AG08396 (cell line): ENCODE results near the gene ACSM4.
"Not testable (repeated sequence)": the region's sequence is repeated elsewhere in the genome, so short reads cannot be mapped to it uniquely, and the experiment has no call there.

Experiments
- DNase-seq: peaks from one replicate; pipeline ENCODE4 v3.0.0; 2012; ENCODE audit warnings: low spot score, mixed read lengths

The ACSM4 gene, protein sequence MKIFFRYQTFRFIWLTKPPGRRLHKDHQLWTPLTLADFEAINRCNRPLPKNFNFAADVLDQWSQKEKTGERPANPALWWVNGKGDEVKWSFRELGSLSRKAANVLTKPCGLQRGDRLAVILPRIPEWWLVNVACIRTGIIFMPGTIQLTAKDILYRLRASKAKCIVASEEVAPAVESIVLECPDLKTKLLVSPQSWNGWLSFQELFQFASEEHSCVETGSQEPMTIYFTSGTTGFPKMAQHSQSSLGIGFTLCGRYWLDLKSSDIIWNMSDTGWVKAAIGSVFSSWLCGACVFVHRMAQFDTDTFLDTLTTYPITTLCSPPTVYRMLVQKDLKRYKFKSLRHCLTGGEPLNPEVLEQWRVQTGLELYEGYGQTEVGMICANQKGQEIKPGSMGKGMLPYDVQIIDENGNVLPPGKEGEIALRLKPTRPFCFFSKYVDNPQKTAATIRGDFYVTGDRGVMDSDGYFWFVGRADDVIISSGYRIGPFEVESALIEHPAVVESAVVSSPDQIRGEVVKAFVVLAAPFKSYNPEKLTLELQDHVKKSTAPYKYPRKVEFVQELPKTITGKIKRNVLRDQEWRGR

DNA sequence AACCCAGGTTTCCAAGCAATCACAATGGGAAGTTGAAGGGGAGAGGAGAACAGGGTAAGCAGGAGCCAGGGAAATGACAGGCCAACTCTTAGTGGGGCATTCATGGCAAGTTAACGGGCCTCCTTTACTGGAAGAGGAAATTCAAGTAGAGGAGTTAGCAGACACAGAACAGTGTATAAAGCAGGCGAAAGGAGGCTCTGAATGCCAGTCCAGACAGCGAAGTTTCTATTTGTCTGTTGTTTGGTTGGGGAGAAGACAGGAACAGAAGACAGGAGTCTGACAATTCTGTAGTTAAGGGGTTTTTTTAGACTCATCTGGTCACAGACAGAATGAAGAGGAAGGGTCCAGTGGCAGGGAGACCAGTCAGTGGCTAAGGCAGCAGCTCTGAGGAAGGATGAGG is at the start of gene ACSM4:
Gene ACSM4, plus strand, starts transcription at position 301 of the 400 bp plus-strand sequence. CDS start 260 bp downstream, outside the sequence.
- DNase-seq = no peak

DNA sequence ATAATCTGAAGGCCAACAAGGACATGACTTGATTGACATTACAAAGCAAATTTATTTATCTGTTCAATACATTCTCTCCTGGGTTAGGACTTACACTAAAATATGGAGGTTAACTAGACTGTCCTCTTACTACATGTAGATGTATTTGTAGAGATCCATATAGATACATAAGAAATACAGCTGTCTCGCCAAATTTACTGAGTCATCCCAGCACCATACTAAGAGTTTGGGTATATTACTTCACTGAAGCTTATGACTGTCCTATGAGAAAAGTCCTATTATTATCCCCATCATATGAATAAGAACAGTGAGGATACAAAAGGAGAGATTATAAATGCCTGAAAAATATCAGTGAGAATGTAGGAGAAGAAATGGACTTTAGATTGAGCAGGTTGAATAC is 44.8 kb upstream of the ACSM4 start:
- no peak for DNase-seq

DNA sequence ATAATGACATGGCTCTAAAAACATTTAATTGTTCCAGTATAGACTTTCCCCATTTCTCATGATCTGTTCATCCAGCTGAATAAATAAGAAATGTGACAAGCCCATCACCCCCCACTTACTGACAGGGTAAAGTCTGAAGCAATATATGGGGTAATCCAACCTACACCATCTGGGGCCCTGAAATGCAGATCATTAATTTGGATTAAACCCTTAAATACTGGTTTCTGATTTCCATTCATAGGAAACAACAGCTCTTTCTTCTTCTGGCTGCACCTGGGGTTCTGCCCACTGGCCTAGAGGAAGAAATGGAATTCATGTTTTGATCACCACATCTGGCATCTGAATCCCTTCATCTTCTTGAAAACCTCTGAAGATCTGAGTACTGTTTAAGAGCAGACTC is 39.3 kb upstream of the ACSM4 start:
- no peak for DNase-seq

DNA sequence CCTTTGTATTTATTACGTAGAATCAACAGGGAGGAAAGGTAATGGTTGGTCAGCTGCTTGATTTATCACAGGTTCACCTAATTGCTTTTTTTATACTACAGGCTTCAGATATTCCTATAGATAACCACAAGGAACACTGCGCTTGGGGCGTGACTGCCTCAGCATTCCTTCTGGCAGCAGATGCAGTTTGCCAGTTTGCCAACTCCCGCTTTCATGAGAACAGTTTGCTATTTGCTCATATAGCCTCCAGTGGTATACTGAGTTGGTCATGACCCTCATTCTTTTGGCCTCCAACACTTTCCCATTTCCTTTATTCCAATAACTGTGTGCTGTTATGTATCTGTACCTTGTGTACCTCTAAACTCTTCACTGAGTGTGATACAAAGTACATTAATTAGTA is 38.6 kb upstream of the ACSM4 start:
- DNase-seq = no peak

DNA sequence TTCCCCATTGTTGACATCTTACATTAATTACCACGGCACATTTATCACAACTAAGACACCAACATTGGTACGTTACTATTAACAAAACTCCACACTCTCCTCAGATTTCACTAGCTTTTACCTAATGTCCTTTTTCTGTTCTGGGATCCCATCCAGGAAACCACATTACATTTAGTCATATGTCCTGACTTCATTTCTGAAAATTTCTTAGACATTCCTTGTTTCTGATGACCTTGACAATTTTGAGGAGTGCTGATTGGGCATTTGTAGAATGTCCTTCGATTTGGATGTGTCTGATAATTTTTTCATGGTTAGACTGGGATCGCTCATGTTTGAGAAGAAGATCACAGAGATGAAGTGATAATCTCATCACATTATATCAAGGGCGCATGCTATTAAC is 34.6 kb upstream of the ACSM4 start:
- no peak for DNase-seq

DNA sequence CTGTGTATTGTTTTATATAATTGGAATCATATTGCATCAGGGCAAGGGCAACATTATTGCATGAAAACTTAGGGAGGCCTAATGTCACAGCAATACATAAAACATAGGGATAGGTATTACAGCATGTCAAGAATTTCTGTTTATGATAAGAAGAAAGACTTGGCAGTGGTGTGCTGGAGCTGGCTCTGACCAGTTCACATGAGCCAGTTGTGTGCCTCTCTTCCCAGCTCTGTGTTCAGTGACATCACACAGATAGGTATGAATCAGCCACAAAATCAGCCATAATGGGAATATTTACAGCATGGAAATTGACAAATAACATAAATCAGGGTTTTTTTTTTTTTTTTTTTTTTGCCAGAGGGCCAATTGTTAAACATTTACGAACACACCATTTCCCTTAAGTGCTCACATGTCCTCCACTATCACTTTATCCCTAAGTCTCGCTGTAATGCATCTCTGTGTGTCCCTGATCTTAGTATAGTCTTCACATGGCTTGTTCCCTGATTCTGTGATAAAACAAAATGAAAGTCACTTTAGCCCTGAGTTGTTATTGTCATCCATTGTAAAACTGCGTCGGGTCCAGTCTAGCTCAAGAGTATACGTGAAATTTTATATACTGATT is 31.9 kb upstream of the ACSM4 start:
- no peak for DNase-seq

DNA sequence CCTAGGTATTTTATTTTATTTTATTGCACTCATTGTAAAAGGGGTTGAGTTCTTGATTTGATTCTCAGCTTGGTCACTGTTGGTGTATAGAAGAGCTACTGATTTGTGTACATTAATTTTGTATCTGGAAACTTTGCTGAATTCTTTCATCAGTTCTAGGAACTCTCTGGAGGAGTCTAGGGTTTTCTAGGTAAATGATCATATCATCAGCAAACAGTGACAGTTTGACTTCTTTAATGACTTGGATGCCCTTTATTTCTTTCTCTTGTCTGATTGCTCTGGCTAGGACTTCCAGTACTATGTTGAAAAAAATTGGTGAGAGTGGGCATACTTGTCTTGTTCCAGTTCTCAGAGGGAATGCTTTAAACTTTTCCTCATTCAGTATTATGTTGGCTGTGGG is 28.4 kb upstream of the ACSM4 start:
- not testable (repeated sequence) for DNase-seq

DNA sequence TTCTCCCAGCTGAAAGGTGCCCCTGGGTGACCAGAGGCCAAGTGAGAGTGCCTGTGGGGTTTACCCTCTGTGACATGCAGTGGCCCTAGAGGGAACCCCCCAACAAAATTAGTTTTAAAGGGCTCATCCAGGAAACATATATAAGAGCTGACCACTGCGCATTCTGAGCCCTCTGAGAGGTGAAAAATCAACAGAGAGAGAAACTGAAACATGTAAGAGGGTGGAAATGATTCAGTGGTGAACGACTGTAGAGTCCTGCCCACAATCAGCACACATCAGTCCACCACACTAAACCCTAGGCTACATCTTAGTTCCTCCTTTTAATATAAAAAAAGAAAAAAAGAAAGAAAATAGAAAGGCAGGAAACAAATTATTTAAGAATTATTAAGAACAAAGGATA is 21.0 kb upstream of the ACSM4 start:
- no peak for DNase-seq

DNA sequence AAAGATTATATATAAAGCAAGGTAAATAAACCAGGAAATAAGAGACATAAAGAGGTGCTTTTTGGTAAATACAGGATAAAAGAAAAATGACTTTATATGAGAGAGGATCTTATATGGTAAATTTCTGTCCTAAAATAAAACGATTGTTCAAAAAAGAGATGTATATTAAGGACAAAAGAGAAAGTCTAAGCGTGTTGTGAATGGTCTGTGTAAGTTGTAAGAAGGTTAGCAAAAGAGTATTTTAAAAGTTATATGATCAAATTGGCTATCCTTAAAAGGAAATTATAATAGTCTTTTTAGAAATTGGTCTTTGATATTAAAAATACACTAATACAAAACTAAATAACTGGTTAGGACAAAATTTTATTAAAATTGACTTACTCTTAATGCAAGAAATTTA is 14.1 kb upstream of the ACSM4 start:
- DNase-seq = no peak

DNA sequence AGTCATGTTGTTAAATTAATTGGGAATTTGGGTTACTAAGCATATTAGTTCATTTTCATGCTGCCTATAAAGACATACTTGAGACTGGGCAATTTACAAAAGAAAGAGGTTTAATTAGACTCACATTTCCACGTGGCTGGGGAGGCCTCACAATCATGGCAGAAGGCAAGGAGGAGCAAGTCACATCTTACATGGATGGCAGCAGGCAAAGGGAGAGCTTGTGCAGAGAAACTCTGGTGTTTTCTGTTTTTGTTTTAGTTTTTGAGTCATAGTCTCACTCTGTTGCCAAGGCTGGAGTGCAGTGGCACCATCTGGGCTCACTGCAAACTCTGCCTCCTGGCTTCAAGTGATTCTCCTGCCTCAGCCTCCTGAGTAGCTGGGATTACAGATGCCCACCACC is 13.3 kb upstream of the ACSM4 start:
- not testable (repeated sequence) for DNase-seq

DNA sequence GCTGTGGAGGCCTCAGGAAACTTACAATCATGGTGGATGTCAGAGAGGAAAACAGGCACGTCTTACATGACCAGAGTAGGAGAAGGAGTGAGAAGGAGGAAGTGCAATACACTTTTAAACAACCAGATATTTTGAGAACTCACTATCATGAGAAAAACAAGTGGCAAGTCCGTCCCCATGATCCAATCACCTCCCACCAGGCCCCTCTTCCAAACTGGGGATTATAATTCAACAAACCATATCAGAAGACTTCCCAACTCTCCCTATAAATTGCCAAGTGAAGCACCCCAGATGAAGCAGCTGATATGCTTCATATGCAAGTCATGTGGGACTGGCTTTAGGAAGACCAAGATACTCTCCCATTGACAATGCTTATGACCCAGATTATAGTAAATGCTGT is 11.6 kb upstream of the ACSM4 start:
- DNase-seq = no peak

DNA sequence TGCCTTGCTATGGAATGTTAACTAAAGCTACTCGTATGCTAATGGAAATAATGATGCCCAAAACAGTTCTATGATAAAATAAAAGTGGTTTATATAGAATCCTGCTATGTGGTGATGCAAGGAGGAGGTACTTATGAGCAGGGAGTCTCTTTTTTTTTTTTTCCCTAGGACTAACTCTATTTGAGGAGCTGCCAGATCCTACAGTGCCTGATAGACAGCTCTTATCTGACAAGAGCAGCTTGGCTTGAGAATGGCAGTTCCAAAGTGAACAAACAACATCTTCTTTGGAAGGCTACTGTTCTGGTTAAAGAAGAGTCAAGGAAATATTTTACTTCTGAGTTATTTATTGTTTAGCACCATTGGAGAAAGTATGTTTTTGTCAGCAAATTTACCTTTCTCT is 10.2 kb upstream of the ACSM4 start:
- DNase-seq = no peak

DNA sequence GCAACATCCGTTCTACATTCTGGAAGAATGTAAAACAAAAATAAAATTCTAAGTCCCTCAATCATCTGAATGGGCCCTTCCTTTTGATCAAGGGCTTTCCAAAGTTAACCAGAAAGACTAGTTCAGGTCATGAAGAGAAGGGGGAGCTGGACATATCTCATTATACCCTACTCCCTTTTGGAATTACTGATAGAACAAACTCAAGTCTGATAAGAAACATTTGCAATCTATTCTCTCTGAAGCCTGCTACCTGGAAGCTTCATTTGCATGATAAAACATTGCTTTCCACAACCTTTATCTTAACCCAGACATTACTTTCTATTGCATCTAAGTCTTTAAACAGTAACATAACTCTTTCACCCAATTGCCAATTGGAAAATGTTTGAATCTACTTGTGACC is 8.3 kb upstream of the ACSM4 start:
- no peak for DNase-seq

DNA sequence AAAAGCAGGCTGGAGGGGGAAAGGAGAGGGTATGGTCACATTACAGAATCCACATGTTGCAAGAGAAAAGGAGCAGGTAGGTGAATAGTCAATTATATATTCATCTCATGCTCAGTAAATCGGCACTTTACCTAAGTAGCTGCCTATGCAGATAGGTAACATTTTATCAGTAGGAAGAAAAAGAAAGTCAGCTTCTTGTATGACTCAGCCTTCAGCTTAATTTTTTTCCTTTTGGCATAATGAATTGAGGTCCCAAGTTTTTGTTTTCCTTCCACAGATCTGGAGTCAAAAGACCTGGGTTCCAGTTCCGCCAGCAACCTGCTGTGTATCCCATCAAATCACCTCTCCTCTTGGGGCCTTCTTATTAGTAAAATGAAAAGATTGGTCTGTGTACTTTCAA is 6.0 kb upstream of the ACSM4 start:
- DNase-seq = no peak

DNA sequence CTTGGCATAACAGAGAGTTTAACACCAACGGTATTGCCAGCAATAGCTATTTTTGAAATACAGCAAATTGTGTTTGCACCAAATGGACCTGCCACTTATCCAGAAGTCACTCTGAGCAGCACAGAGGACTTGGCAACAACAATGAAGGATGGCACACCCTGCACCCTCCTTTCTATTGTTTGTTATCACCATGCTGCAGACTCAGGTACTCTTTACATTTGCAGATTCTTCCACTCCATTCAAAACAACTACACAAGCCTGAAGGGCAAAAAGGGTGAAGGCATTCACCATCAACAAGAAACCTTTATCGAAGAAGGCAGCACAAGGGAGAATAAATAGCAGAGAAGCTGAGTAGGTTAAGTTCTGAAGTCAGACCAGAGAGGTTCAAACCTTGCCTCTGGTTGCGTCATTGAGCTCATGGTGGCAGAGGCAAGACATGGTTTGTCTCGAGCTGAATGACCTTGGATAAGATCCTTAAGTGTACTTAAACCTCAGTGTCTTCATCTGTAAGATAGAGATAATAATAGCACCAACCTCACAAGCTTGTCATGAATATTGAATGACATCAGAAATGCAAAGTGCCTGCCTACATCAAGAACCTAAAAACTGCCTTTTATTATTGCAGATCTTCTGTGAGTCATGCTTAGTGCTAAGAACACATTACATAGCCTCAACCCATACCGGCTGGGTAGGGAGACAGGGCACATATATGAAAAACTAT is 1.4 kb upstream of the ACSM4 start:
- no peak for DNase-seq

DNA sequence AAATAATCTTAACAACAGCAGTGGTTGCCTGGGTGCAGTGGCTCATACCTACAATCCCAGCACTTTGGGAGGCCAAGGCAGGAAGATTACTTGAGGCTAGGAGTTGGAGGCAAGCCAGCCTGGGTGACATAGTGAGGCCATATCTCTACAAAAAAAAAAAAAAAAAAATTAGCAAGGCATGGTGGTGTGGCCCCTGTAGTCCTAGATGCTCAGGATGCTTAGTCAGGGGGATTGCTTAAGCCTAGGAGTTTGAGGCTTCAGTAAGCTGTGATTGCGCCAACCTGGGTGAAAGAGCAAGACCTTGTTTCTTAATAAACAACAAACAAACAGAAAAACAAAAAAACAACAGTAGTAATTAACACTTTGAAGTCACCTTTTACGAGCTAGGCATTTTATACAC is 642 bp upstream of the ACSM4 start:
- DNase-seq = no peak

DNA sequence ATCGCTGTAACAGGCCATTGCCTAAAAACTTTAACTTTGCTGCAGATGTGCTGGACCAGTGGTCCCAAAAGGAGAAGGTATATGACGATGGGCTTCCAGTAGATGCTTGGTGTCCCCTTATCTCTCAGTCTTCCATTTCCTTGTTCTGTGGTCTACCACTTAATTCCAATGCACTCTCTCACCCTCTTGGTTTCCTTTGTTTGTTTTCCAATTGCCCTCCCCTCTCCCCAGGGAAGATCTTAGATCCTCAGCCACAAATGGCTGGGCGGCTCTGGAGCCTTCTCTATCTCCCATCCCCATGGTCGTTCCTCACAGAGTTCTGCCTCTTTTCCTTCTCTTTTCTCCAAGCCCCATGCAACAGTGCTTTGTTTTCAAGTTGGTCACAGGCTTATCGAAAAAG is 584 bp downstream of the ACSM4 start:
- no peak for DNase-seq

DNA sequence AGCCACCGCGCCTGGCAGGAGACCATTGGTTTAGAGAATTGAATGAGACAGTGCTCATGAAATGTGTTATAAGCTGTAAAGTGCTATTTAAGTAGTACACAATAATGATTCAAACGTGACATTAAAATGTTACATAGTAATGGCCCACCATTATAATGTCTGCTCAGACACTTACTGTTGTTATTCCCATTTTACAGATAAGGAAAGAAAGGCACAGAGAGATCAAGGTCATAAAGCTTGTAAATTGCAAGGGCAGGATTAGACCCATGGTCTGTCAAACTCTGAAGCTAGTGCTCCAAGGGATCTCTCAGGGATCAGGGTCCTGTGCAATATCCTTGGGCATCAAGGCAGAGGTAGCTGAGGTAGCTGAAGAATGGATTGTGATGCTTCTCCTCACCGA is 6.2 kb downstream of the ACSM4 start:
- no peak for DNase-seq

DNA sequence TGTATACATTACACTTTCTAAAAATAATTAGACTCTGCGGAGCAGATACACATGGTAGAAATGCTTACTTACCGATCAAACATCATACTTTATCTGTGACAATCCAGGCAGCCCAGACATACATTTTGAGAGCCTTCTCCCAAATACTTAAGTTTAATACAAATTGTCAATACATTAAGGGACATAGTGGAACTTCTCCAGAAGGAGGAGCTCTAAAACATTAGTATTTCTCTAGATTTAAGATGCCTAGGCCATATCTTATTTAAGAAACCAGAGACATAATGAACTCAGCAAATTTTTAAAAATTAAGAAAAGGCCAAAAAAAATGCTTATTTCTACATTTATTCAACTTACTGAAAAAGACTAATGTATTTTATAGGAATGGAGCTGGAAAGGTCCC is 16.1 kb downstream of the ACSM4 start:
- DNase-seq = no peak

DNA sequence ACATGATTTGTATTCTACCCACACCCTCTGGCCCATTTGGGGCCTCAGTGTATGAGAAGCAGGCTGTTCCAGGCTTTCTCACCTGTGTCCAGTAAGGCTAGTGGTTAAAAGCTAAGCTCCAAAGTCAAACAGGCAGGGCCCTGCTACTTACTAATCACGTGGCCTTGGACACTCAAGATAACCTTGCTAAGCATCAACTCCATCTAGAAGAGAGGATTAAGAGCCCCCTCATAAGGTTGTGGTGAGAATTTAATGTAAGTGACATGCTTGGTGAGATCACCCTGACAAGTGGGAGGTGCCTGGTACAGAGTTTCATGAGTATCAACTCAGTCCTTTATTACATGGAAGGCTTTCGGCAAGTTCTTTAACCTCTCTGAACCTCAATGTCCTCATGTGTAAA is 17.8 kb downstream of the ACSM4 start:
- DNase-seq = no peak

DNA sequence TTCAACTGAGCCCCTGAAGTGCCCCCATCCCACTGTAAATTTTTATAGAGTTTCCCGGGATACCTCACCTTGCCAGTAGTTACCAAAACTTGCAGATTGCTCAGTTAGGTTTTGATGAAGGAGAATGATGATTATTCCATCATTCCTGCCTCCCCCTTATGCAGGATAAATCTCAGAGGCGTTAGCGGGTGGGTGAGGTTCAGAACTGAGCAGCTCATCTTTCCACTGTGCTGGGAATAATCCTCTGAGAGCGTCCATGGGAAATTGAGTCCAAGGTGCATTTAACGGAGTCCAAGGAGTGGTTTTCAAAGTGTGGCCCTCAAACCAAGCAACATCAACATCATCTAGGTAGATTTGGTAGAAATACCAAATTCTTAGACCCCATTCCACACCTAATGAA is 18.7 kb downstream of the ACSM4 start:
- DNase-seq = no peak

DNA sequence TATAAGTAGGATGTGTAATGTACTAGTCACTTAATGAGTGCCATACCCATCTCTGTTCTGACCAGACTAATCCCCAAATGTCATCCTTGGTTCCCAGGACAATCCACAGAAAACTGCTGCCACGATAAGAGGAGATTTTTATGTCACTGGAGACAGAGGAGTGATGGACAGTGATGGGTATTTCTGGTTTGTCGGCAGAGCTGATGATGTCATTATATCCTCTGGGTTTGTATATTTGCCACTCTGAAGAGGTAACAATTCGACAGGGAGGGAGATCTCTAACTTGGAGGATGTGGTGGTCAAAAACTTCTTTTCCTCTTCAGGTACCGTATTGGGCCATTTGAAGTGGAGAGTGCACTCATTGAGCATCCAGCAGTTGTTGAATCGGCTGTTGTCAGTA is 20.3 kb downstream of the ACSM4 start:
- DNase-seq = no peak

DNA sequence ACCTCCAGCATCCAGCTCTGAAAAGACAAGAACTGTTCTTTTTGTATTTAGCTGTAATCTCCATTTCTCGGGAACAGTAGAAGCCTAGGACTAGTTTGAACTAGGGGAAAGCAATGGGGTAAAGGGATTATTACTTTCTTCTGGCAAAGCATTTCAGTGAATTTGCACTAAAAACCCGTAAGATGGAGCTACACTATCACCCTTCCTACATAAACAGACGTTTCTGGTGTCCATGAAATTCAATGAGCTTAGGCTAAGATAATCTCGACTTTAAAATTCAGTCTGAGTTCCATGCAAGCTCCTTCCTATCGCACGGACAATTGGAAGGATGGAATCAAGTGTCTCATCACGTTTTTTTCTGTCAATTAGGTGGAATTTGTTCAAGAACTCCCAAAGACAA is 24.0 kb downstream of the ACSM4 start:
- DNase-seq = no peak
